NCI-H2196 (cell line): ENCODE results near the gene SERPINA6.
"Not testable (repeated sequence)": the region's sequence is repeated elsewhere in the genome, so short reads cannot be mapped to it uniquely, and the experiment has no call there.

Experiments used
- DNase-seq: peaks from one replicate; lab custom pipeline; 2025; ENCODE audit not compliant: unreplicated experiment; lab: John Stamatoyannopoulos, UW

The SERPINA6 gene

GRCh38 chr14:94330432-94330831 lies 7.3 kb upstream of the SERPINA6 start:
- DNase-seq: no peak

GRCh38 chr14:94329857-94330256 lies 6.7 kb upstream of the SERPINA6 start:
- DNase-seq: no peak

- no peak for DNase-seq
Observed at GRCh38 chr14:94328196-94328595, 5.1 kb upstream of the SERPINA6 start.

GRCh38 chr14:94321421-94322271 lies 1.5 kb downstream of the SERPINA6 start:
- no peak for DNase-seq

- no peak for DNase-seq
Observed at GRCh38 chr14:94320243-94320642, 2.9 kb downstream of the SERPINA6 start.

- DNase-seq: no peak
Observed at GRCh38 chr14:94317259-94317658, 5.9 kb downstream of the SERPINA6 start.

- DNase-seq: no peak
Observed at GRCh38 chr14:94316692-94317091, 6.4 kb downstream of the SERPINA6 start.

GRCh38 chr14:94314890-94315289 lies 8.2 kb downstream of the SERPINA6 start:
- DNase-seq: no peak

- no peak for DNase-seq
Observed at GRCh38 chr14:94313991-94314655, 9.0 kb downstream of the SERPINA6 start.

- DNase-seq: no peak
Observed at GRCh38 chr14:94312481-94313246, 10.5 kb downstream of the SERPINA6 start.

- no peak for DNase-seq
Observed at GRCh38 chr14:94310248-94310647, 12.9 kb downstream of the SERPINA6 start.

- DNase-seq: no peak
Observed at GRCh38 chr14:94309721-94310120, 13.4 kb downstream of the SERPINA6 start.

- no peak for DNase-seq
Observed at GRCh38 chr14:94307410-94307992, 15.6 kb downstream of the SERPINA6 start.

- DNase-seq: no peak
Observed at GRCh38 chr14:94306047-94306978, 16.8 kb downstream of the SERPINA6 start.

- DNase-seq: no peak
Observed at GRCh38 chr14:94305620-94306019, 17.5 kb downstream of the SERPINA6 start.

GRCh38 chr14:94304243-94304642 lies 18.9 kb downstream of the SERPINA6 start:
- no peak for DNase-seq

GRCh38 chr14:94303111-94303510 lies 20.0 kb downstream of the SERPINA6 start:
- DNase-seq: no peak

- no peak for DNase-seq
Observed at GRCh38 chr14:94298130-94298529, 25.0 kb downstream of the SERPINA6 start.

GRCh38 chr14:94296181-94296545 lies 27.0 kb downstream of the SERPINA6 start:
- DNase-seq: not testable (repeated sequence)
